Aorta (tissue), 5 donors: ENCODE data around the gene SPRR3. TPM values are rescaled to one million over a fixed set of nuclear protein-coding genes. Genes with fewer than 3 reads are reported as not detected.

Experiments
- ATAC-seq: fragments of 200-7000 bp; cut with Tn5 transposase; one replicate; pipeline ENCODE4 v1.9.1; 2022; ENCODE audit warnings: moderate library complexity; ENCODE audit not compliant: low FRiP score
- DNase-seq, 2 donors: peaks; one replicate each; pipeline ENCODE4 v3.0.0-alpha.2; 2020
- H3K27ac ChIP-seq, 2 donors: one replicate each; pipeline ENCODE4 v1.5.1; 2013; ENCODE audit warnings: low read length in 2 of 2, mild to moderate bottlenecking in 2 of 2, moderate library complexity in 2 of 2, control low read depth in 1 of 2, inconsistent platforms in 1 of 2, low read depth in 1 of 2
- H3K27me3 ChIP-seq, 2 donors: one replicate each; pipeline ENCODE4 v1.6.1; 2013; ENCODE audit warnings: control low read depth in 1 of 2, low read length in 1 of 2, mild to moderate bottlenecking in 1 of 2, moderate library complexity in 1 of 2; ENCODE audit not compliant: insufficient read depth in 2 of 2, control insufficient read depth in 1 of 2
- H3K36me3 ChIP-seq, 2 donors: one replicate each; pipeline ENCODE4 v1.6.1; 2013; ENCODE audit warnings: control low read depth in 1 of 2, low read length in 1 of 2, mild to moderate bottlenecking in 1 of 2; ENCODE audit not compliant: insufficient read depth in 2 of 2, control insufficient read depth in 1 of 2
- H3K4me1 ChIP-seq, 2 donors: one replicate each; pipeline ENCODE4 v1.6.1; 2013; ENCODE audit warnings: low read length in 2 of 2, control low read depth in 1 of 2, mild to moderate bottlenecking in 1 of 2, moderate library complexity in 1 of 2; ENCODE audit not compliant: insufficient read depth in 2 of 2, control insufficient read depth in 1 of 2
- H3K4me3 ChIP-seq, 2 donors: one replicate each; pipeline ENCODE4 v1.5.1; 2013; ENCODE audit warnings: low read length in 2 of 2, control low read depth in 1 of 2, mild to moderate bottlenecking in 1 of 2
- H3K9me3 ChIP-seq: one replicate; pipeline ENCODE4 v1.6.1; 2013; ENCODE audit warnings: mild to moderate bottlenecking, low read length; ENCODE audit not compliant: control insufficient read depth
- WGBS, 2 donors: extraction: QIAGEN DNeasy Blood & Tissue Kit; methylation state at CpG; one replicate each; pipeline ENCODE4 v1.1.7; 2013; 5-methylcytosine and 5-hydroxymethylcytosine counted together
- intact Hi-C, 2 donors: fragments of 100-400 bp; cut with DNase I; formaldehyde crosslinking; loops; one replicate each; pipeline versions ENCODE4 v1.14.2 to v1.15.0; 2022
- polyA plus RNA-seq, 2 donors: library from polyadenylated mRNA; stranded (reverse); fragments of 200-250 nt; gene quantifications; one replicate each; pipeline ENCODE4 v1.2.3, GENCODE V29; 2013
- total RNA-seq, 2 donors: library from RNA; stranded (reverse); fragmentation: NEBNext Ultra II Directional; extraction: Animal tissue kit (Norgen Biotek cat#: 25700); gene quantifications; one replicate each; pipeline ENCODE4 v1.2.1, GENCODE V29; 2021
- donor health status: healthy with polysubstance abuse.
- donor health status: Bipolar disorder and iron deficiency.
- donor health status: DM: no; HTN: no; CAD: no.
- donor health status: DM: no; HTN: no; CAD: no.
- donor health status: DM: yes; HTN: yes; CAD: no.

The SPRR3 gene
- total and polyA plus RNA-seq, 4 donors, result 0.75 to 14.9 (median 8.2) TPM; not detected in 1

DNA sequence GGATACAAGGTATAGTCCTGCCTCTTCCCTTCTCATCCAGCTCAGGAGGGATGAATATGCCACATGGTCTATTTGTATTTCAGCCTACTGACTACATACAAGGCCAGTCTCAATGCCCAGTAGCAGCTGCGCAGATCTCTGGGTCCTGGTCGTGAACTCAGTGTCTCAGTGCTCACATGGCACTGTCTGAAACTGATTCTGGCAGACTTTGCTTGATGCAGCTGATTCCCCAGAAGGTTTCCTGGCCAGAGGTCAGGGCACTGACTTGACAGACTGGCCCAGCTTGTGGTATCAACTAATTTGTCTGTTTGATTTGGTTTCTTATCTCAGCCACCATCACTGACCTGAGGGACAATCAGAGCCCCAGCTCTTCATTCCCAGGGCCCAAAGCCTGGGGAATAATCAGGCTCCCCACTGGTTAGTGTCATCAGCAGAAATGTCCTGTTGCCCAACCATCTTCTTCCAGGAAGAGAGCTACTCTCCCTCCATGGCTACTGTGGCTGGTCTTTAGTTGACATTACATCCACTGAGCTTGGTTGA is 38.6 kb upstream of the SPRR3 start:
- Histone ChIP-seq H3K27me3 (no peaks in the 10 kb centered on the region), H3K36me3 (no peaks in the 10 kb centered on the region), H3K4me1 (no peaks in the 10 kb centered on the region), H3K9me3 (no peaks in the 10 kb centered on the region), H3K4me3 (no peak overlapping the region), H3K27ac (no peak overlapping the region)
- no peak for DNase-seq
- no peak for ATAC-seq
- intact Hi-C loops, result no loop called here
- WGBS, 2 donors, result 74 to 75% methylated on average over 2 of the region's 2 CpGs

DNA sequence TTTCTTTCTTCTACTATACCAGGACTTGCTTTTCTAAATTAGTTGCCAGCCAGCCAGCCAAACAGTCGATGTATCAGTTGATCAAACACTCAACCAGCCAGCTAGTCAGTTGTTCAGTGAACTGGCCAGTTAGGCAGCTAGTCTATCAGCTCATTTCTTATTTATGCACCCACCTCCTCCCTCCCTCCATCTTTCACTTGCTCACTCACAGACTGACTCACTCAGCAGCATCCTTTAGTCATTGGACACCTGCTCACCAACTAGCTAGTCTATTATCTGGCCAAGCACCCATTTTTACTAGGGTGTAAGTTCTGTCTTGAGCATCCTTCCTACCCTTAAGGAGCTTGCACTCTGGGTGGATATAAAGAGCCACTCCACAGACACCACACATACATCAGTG is 37.0 kb upstream of the SPRR3 start:
- no peaks in the 10 kb centered on the region for H3K9me3 ChIP-seq
- no peaks in the 10 kb centered on the region for H3K27me3 ChIP-seq
- DNase-seq (no peak), ATAC-seq (no peak)
- no peaks in the 10 kb centered on the region for H3K36me3 ChIP-seq
- no peak overlapping the region for H3K4me3 ChIP-seq
- no peak overlapping the region for H3K27ac ChIP-seq
- intact Hi-C loops, result no loop called here
- 73 to 79% methylated on average over 1 of the region's 1 CpG for WGBS, 2 donors
- no peaks in the 10 kb centered on the region for H3K4me1 ChIP-seq

- Histone ChIP-seq H3K4me1 (no peaks in the 10 kb centered on the region), H3K27me3 (no peaks in the 10 kb centered on the region), H3K9me3 (no peaks in the 10 kb centered on the region), H3K36me3 (no peaks in the 10 kb centered on the region), H3K27ac (no peak overlapping the region), H3K4me3 (no peak overlapping the region)
- ATAC-seq (no peak), DNase-seq (no peak)
- WGBS, 2 donors, result 70% methylated on average over 4 of the region's 4 CpGs
- intact Hi-C loops, result no loop called here
Observed at GRCh38 chr1:152965853-152966252, 35.7 kb upstream of the SPRR3 start.

- Histone ChIP-seq H3K4me3 (no peak overlapping the region), H3K36me3 (no peaks in the 10 kb centered on the region), H3K27me3 (no peaks in the 10 kb centered on the region), H3K4me1 (no peaks in the 10 kb centered on the region), H3K27ac (no peak overlapping the region), H3K9me3 (no peaks in the 10 kb centered on the region)
- ATAC-seq (no peak), DNase-seq (no peak)
- 66 to 71% methylated on average over 7 of the region's 7 CpGs for WGBS, 2 donors
- intact Hi-C loops, result no loop called here
Observed at GRCh38 chr1:152967201-152967600, 34.3 kb upstream of the SPRR3 start.

DNA sequence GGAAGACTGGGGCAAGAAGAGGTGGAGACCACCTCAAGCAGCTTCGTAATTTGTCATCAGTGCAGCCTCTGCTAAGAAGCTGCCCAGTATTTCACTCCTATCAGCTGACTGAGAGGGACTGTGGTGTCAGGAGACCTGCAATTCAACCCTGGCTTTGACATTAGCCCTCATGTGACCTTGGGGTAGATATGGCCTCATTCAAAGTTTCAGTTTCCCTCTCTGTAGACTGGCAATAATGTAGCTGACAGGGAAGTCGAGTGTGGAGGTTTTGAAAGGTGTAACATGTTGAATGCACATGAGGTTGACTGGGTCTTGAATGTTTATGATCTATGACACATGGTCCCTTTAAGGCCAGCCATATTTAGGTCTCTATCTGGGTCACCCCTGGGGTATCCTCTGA is 33.3 kb upstream of the SPRR3 start:
- DNase-seq (no peak), ATAC-seq (no peak)
- WGBS, 2 donors, result 61 to 65% methylated on average over 2 of the region's 2 CpGs

DNA sequence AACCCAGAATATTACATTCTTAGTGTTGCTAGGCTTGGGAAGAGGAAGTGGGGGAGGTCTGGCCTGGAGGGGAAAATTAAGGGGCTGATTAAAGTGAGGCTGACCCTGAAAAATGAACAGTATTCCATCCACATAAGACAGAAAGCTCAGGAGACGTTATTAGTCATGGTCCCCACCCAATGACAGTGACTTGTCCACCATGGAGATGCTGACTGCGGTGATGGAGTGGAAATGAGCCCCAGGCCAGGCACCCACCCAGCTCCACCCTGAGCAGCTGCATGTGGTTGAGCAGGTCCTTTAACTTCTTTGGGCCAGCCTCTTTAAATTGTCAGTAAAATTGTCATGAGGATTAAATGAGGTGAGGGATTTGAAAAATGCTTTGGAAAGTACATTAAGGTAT is 32.5 kb upstream of the SPRR3 start:
- Histone ChIP-seq H3K4me3 (no peak overlapping the region), H3K27me3 (no peaks in the 10 kb centered on the region), H3K27ac (no peak overlapping the region), H3K36me3 (no peaks in the 10 kb centered on the region), H3K9me3 (no peaks in the 10 kb centered on the region), H3K4me1 (no peaks in the 10 kb centered on the region)
- ATAC-seq, result no peak
- WGBS, 2 donors, result 71 to 79% methylated on average over 2 of the region's 2 CpGs
- DNase-seq, result no peak
- intact Hi-C loops, result no loop called here

More for the DNA sequence above, 33.3 kb upstream of the SPRR3 start:
- H3K9me3 ChIP-seq, result no peaks in the 10 kb centered on the region
- intact Hi-C loops, result no loop called here
- no peak overlapping the region for H3K4me3 ChIP-seq
- H3K36me3 ChIP-seq, result no peaks in the 10 kb centered on the region
- H3K27ac ChIP-seq, result no peak overlapping the region
- H3K4me1 ChIP-seq, result no peaks in the 10 kb centered on the region
- H3K27me3 ChIP-seq, result no peaks in the 10 kb centered on the region

GRCh38 chr1:152970495-152970894 is 31.1 kb upstream of the SPRR3 start, which contains the start of gene SPRR4:
SPRR4 (plus strand) TSS chr1:152970648; CDS start chr1:152971891, 1,243 bp downstream.
- H3K27ac ChIP-seq, result no peak within 1 kb of the TSS
- intact Hi-C loops, result no loop called here
- H3K4me3 ChIP-seq, result no peak within 1 kb of the TSS
- DNase-seq, result no peak
- WGBS, 2 donors, result 83 to 85% methylated on average over 6 of the region's 6 CpGs
- H3K36me3 ChIP-seq, result no peaks in the 10 kb centered on the region
- no peak for ATAC-seq
- no peaks in the 10 kb centered on the region for H3K27me3 ChIP-seq
- H3K4me1 ChIP-seq, result no peaks in the 10 kb centered on the region
- H3K9me3 ChIP-seq, result no peaks in the 10 kb centered on the region

DNA sequence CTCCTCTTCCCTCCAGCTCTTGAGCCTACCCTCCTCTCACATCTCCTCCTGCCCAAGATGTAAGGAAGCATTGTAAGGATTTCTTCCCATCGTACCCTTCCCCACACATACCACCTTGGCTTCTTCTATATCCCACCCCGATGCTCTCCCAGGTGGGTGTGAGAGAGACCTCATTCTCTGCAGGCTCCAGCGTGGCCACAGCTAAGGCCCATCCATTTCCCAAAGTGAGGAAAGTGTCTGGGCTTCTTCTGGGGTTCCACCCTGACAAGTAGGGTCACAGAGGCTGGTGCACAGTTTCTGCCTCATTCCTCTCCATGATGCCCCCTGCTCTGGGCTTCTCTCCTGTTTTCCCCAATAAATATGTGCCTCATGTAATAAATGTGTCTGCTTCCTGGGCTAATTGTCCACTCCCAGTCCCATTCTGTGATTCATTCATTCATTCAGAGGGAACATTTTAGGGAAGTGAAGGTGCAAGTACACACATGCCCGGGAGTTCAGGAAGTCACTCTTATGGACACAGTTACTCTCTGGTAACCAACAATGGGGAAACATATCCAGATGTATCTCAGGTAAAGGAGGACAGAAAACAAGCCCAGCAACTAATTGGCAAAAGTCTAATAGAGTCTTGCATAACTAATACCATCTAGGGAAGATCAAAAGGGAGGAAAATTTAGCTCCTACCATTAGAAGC is 29.2 kb upstream of the SPRR3 start:
- Histone ChIP-seq H3K4me1 (no peaks in the 10 kb centered on the region), H3K27me3 (no peaks in the 10 kb centered on the region), H3K27ac (no peak overlapping the region), H3K4me3 (no peak overlapping the region), H3K36me3 (no peaks in the 10 kb centered on the region), H3K9me3 (peaks cover 1% of the 10 kb centered on the region)
- intact Hi-C loops, result no loop called here
- 69 to 75% methylated on average over 4 of the region's 4 CpGs for WGBS, 2 donors
- ATAC-seq (no peak), DNase-seq (no peak)

GRCh38 chr1:152976688-152977087 is 24.9 kb upstream of the SPRR3 start:
- Histone ChIP-seq H3K9me3 (peaks cover 1% of the 10 kb centered on the region), H3K36me3 (no peaks in the 10 kb centered on the region), H3K4me1 (no peaks in the 10 kb centered on the region), H3K4me3 (no peak overlapping the region), H3K27ac (no peak overlapping the region), H3K27me3 (no peaks in the 10 kb centered on the region)
- no peak for DNase-seq
- ATAC-seq, result no peak
- intact Hi-C loops, result no loop called here
- 67 to 76% methylated on average over 1 of the region's 1 CpG for WGBS, 2 donors
